Inflammatory macrophage treated with lipopolysaccharide for 1 hour (primary cell): Measurements from ENCODE around the gene RSBN1L.

Source experiments
- DNase-seq, 2 donors: peaks; one replicate each; pipeline ENCODE4 v3.0.0-alpha.2; 2020 to 2022

RSBN1L gene

DNA sequence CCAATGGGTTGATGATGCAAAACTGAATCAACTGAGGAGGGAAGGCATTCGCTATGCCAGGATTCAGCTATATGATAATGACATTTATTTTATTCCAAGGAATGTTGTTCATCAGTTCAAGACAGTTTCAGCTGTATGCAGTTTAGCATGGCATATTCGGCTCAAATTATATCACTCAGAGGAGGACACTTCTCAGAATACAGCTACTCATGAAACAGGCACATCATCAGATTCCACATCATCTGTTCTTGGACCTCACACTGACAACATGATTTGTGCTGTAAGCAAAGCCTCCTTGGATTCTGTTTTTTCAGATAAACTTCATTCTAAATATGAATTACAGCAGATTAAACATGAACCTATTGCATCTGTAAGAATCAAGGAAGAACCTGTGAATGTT is 82.3 kb downstream of the RSBN1L start:
- DNase-seq: no peak

DNA sequence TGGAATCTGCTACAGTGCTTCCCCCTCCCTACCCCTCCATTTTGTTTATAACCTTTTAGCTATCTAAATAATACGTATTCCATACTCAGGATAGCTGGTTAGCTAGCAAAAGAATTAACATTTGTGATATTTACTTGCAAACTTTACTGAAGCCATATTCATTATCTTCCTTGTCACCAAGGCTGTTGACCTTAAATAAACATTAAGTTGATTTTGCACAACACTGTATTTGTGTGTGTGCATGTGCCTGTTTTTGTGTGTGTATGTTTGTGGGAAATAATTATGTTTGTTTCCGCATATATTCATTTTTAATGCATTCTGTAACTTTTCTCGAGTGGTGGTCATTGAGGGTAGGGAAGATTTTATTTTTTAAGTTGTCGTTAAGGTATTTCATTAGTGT is 86.1 kb downstream of the RSBN1L start:
- DNase-seq: no peak

DNA sequence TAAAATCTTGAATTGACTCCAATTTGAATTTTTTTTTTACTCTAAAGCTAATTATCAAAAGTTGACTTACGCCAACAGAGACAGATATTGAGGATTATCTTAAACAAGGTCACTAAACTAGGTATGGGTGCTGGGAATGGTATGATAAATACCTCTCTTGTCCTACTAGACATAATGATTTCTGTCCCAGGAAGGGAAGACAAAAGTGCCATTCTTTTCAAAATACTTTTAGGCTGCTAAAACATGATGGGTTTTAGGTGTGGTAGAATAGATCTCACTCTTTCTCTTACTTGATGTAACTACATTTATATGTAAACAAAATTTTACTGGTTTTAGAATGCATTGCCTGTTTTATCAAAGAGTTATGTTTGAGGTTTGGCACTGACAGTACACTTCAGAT is 86.9 kb downstream of the RSBN1L start:
- DNase-seq: no peak

DNA sequence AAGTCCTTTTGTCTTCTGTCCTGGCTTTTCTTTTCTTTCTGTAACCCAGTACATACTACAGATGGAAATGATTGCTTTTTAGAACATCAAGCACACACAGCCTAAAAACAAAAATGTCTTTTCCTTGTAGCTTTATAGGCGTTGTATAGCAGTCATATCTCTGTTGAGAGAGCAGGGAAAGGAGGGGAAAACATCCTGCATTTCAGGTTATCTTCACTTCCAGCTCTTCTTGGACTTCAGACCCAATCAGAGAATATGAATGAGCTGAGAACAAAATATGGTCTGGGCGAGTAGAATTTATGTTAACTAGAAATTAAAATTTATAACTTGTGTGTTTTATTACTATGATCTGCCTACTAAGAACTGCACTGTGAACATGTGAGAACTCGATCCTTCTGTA is 87.3 kb downstream of the RSBN1L start:
- DNase-seq: no peak

DNA sequence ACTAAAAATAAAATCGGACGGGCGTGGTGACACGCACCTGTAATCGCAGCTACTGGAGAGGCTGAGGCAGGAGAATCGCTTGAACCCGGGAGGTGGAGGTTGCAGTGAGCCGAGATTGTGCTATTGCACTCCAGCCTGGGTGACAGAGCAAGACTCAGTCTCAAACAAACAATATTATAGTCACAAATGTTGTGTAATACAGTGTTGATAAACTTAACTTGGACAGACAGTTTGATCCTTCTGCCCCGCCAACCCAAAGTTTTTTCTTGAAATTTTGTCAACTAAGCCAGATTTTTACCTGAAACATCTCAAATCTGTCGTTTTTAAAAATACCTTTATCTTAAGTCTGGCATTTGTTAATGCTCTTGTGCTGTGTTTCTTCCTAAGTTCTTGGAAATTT is 88.2 kb downstream of the RSBN1L start:
- DNase-seq: peak in 1 of 2 donors; percentile 38

DNA sequence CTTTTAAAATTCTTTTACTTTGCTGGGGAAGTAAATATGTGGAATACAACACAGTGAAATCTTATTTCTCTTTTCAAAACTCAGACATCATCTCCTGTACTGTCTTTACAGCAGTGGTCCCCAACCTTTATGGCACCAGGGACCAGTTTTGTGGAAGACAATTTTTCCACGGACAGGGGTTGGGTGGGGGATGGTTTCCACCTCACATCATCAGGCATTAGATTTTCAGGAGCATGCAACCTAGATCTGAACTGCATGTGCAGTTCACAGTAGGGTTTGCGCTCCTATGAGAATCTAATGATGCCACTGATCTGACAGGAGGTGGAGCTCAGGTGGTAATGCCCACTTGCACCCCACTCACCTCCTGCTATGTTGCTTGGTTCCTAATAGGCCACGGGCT is 89.8 kb downstream of the RSBN1L start:
- no peak for DNase-seq

DNA sequence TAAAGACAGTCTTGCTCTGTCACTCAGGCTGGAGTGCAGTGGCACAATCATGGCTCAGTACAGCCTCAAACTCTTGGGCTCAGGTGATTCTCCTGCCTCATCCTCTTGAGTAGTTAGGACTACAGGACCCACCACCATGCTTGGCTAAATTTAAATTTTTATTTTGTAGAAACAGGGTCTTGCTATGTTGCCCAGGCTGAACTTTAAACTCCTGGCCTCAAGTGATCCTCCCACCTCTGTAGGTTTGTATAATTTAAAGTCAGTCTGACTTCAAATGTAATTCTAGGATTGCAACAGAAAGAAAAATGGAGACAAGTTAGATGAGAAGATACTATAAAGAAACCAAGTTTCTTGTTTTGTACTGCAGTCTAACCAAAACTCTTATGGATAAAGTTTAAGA is 90.5 kb downstream of the RSBN1L start:
- DNase-seq: no peak

DNA sequence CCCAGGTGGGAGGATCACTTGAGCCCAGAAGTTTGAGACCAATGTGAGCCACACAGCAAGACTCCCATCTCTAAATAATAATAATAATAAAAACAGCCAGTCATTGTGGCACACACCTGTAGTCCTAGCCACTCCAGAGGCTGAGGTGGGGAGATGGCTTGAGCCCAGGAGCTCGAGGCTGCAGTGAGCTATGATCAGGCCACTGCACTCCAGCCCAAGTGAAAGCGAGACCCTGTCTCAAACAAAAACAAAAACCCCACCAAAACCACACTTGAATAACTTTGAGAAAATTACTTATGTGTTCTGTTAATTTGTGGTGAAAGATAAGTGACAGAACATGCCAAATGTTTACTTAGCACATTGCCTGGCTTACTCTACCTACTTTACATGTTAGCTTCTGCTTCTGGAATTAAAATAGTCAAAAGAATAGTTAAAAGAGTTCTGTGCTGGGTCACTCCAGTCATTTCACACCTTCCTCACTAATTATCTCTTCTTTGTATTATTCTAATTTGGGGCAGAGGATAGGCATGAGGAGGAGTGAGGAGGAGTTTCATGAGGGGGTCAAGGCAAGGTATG is 92.2 kb downstream of the RSBN1L start:
- no peak for DNase-seq

DNA sequence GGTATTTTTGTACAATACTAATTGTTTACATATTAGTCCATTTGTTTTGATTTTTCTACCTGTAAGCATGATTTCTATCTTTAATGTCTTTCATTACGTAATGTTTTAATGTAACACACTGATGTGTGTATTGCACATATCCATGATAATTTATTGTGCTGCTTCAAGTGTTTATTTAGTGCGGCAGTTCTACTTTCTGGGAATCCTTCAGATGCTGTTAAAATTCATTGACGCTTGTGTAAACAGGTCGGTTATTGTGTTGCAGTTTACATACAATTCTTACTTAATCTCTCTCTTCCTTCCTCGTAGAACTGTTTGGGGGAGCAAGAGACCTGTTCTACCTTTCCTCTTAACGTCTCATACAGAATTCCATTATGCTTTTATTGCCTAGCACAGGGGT is 95.1 kb downstream of the RSBN1L start:
- no peak for DNase-seq

DNA sequence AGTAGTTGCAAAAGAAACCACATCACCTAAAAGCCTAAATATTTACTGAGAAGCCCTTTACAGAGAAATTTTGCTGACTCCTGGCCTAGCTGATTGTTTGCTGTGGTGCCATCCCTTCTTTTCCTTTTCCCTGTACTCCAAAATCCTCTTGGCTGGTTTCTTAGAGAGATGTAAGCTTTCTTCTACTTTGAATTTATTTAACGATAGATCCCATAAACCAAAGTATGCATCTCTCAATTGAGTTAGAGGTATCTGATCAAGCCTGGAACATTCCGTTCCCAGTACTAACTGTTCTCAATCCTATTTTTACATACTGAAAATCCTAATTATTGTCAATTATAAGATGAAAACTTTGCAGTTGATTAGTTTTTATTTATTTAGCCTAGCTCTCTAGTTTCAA is 95.7 kb downstream of the RSBN1L start:
- no peak for DNase-seq

DNA sequence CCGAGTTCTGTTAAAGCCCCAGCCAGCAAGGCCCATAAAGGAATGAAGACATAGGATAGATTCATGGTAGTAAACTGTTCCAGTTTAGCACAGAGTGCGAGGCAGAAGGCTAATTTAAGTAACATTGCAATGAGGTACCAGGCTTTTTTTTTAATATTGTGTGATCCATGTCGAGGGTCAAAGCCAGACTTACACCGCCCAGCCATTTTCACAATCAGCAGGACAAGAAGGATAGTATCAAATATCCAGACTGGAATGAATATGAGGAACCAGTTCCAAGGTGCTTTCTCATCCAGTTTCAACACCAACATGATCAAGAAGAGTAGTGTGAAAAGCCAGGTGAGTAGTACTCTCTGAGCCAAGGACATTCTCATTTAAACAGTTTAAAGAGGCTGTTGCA is 97.7 kb downstream of the RSBN1L start:
- no peak for DNase-seq

DNA sequence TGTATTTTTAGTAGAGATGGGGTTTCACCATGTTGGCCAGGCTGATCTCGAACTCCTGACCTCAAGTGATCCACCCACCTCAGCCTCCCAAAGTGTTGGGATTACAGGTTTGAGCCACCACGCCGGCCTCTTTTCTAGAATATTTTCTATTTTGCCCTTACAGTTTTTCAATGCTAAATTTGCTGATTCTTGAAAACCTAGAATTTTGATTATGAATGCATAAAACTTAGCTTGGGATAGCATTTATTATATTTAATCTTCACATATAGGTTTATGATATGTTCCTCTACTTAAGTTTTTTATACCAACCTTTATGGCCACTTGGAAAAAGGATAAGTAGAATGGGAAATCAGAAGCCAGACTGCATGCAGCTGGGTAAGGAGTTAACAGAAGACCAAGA is 99.8 kb downstream of the RSBN1L start:
- DNase-seq: no peak

DNA sequence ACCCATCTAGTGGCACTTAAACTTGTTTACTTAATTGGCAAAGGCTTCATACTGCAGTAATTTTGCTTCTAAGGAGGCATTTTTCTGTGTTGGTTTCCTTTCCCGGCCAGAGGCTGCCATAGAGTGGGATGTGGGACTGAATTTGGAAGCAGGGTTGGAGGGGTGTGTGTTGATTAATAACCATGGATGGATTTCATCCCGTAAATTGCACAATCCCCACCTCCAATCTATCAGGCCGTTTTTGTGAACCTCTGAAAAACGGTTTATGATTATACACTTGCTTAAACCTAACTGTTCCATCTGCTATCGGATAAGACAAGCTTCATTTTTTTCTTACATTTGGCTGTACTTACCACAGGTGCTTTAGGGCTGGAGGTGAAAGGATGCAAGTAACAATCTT is 100.7 kb downstream of the RSBN1L start:
- DNase-seq: no peak

DNA sequence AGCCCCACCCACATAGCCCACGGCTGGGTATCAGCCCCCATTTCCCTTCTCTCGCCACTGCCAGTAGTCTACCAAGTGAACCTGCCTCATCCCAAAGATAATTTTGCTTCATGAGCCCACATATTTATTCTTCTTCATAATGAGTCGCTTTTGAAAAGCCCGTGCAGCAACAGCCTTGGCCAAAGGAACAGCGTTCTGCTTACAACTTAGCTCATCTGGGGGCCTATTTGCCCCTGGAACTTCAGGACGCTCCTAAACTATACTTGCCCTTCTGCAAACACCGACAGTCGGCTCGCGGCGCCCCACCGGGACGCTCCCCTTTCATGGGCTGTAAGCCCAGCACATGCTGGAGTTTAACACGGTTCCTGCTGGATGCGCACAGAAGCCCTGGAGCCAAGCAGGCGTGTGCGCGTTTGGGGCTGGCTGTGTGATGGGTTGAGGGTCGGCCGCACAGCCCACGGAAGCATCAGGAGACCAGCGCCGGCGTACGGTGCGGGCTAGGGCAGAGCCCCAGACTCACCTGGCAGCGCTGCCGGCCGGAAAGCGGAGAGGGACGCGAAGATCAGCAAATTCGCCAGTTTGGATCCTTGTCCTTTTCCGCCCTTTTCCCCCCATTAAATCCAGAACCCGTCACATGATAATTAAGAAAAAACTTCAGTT is 101.6 kb downstream of the RSBN1L start:
- no peak for DNase-seq

DNA sequence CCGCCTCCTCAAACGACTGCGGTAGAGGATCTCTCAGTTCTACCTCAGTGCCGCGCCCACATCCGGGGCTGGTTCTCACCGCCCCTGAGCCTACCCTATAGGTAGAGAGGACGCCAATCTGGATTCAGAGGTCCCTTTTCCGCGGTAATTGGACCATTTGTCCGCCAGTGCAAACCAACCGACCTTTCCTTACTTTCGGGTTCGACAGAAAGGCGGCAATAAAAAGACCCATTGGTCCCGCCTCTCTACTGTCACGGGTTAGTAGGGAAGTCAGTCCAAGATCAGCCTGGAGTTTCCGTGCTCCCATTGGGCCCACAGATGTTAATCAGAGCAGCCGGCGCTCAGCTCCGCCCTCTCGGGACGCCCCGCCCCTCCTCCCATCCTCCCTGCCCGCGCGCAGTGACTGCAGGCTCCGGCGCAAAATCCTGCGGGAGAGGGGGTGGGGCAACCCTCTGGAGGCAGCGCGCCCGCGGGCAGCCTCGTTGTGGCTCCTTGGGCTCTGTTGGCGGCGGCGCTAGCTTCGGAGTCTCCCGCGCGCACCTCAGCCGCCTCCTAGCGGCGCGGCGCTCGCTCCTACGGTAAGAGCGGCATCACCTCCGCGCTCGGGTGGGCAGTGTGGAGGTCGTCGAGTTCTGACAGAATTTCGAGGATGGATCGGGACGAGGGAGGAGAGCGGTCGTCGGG is 102.3 kb downstream of the RSBN1L start, which contains the start of the genes PHTF2 and TMEM60:
Gene PHTF2, plus strand, starts transcription at position 380 of the 684 bp plus-strand sequence.
Gene TMEM60, minus strand, starts transcription at position 41 of the 684 bp plus-strand sequence. CDS start 4,061 bp downstream, outside the sequence.
- peak; percentile 97 to 100 for DNase-seq

DNA sequence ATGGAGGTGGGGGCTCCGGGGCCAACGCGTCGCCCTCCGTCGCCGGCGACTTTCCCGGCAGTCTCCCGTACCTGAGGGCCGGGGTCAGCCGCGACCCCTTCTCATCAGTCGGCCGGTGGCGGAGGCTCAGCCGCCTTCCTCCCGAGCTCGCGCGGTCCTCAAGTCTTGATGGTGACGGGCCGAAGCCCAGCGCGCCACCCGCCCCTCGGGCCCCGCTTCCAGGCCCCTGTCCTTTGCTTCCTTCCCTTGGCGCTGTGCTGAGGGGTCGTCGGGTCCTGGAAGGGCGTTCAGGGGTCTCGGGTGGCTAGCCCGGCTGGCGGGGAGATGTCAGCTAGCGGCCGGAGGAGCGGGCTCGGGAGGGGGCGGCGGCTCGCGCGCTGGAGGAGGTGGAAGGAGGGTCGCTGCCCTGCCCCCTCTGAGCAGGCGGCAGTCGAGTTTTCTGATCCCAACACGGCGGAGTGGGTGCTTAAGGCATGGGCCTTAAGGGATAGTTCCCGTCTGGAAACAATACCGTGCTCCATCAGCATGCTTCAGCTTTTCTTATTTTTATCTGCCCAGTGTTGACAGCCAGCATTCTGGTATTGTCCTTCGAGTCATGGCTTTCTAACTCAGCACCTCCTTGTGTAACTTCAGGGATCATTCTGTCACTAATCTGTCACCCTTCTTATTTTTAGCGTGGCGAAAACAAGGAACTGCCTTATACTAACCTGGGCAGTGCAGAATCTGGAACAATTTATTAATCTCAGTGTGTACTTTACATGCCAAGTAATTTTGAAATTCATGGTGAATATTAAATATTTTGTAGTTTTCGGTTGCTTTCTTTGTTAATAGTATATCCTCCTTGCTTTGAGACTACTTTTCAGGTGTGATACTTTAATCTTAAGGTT is 103.1 kb downstream of the RSBN1L start:
- DNase-seq: peak; percentile 49 to 54

DNA sequence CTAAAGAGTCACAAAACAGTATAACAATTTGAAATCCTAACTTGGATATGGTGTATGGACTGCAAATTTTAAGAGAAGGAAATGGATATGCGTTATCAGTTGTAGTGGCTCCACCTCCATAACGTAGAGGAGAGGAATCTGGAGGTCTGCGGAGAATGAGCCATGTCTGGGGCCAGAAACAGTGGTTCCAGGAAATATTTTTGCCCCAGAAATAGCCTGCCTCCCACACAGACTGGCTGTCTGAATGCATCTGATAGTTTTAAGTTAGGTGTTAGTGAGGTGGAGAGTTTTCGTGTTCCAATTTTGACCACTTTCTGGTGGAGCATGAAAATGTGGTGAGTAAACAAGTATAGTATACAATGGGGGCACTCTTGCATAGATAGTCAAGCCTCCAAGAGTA is 103.9 kb downstream of the RSBN1L start:
- no peak for DNase-seq

DNA sequence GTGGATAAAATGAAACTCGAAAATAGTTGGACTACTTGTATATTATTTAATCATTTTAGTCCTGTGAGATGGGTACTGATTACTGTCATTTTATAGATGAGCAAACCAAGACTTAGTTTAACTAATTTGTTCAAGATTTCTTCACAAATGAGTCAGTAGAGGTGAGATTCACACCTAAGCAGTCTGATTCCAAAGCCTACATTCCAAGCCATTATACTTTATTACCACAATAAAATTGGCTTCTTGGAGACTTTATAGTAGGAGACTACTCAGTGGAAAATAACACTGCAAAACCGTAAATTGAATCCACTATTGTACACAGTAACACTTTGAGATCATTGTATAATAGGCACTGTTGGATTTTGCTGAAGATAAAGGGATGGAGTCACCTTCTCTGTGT is 104.5 kb downstream of the RSBN1L start:
- no peak for DNase-seq

DNA sequence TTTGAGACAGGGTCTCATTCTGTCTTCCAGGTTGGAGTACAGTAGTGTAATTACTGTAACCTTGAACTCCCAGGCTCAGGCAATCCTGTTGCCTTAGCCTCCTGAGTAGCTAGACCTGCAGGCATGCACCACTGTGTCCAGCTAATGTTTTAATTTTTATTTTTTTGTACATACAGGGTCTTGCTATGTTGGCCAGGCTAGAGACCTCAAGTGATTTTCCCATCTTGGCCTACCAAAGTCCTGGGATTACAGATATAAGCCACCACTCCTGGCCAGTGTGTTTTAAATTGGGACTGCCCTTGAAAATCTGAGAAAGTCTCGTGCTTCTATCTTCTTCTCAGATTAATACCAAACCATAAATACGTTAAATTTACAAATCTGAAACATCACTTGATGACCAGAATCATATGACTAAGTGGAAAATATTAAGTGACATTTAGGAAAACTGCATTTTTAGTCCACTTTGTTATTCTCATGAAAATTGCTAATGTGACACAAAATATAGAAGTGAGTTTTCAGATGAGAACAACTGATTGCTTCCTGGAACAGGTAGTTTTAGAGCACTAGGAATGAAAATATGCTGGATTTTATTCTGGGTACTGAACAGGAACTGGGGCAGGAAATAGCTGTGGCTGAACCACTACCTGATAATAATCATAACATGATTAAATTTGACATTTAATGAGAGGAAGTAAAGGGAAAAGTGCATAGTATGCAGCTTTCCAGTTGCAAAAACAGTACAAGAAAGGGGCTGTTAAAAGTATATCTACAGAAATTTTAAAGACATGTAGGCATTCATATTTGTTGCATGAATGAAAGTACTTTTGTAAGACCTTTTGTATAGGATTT is 106.5 kb downstream of the RSBN1L start:
- DNase-seq: no peak

DNA sequence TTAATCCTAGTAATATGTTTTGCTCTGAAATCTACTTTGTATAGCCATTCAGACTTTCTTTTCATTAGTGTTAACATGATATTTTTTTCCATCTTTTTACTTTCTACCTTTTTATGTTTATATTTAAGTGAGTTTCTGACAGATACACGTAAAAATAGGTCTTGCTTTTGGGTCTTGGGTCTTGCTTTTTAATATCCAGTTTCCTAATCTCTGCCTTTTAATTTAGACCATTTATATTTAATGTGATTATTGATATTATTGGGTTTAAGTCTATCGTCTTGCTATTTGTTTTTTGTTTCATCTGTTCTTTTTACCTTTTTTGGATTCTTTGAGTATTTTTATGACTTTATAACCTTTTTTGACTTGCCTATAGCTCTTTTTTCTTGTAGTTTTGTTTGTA is 110.2 kb downstream of the RSBN1L start:
- DNase-seq: no peak

DNA sequence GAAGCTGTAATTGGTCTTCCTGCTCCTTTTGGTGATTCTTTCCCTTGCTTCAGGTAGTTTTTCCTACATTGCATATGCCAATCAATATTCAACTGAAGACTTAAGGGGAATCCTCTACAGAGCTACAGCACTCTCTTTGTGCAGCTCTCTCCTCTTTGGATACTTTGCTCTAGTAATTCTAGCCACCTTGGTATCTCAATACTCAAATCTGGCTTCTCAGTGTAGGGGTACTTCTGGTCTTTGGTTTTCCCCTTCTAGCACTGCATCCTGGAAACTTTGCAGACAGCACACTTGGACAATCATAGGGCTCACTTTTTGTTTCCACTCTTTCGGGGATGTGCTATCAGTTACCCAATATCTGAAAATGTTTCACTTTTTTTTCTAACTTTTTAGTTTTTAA is 112.3 kb downstream of the RSBN1L start:
- no peak for DNase-seq
